Measurements from ENCODE around the gene HCN4. TPM values are rescaled to one million over a fixed set of nuclear protein-coding genes. Genes with fewer than 3 reads are reported as not detected.

Gene HCN4
- total and polyA plus RNA-seq, 8 donors, result 0.09 to 1.1 (median 0.28) TPM

DNA sequence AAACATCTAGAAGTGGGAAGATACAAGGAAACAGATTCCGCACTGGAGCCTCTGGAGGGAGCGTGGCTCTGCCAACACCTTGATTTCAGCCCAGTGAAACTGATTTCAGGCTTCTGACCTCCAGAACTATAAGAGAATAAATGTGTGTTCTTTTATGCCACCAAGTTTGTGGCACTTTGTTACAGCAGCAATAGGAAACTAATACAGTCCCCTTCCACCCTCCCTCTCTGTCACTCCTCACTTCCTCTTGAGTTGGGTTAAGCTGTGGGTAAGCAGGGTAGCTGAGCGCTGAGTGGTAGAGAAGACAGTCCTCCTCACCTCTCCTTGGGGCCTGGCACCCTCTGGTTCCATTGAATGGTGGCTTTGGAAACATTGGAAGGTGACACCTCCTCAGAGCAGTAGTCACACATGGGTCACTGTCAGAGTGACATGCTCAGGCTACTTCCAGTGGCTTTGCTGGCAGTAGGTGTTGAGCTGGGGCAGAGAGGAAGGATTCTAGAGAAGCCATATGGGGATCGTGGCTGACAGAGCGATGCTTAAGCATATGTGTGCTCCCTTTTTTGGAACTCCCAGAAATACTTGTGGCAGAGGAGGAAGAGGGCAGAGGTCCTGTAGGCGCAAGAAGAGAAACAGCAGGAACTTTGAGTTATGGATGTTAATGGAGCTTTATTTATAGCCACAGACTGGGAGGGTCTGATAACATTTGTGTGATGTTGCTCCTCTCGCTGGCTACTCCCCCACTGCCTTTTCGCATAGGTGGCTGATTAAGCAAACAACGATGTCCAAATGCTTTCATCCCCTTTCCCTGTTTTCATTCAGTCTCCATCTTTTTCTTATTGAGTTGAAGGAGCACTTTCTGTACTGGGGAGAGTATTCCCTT, 14.8 kb upstream of the HCN4 start:
- ATAC-seq, result no peak
- Histone ChIP-seq H3K4me1 (no peaks in the 10 kb centered on the region), H3K4me3 (no peak overlapping the region), H3K36me3 (no peaks in the 10 kb centered on the region), H3K27ac (no peak overlapping the region), H3K9me3 (no peaks in the 10 kb centered on the region), H3K27me3 (no peaks in the 10 kb centered on the region)
- TF ChIP-seq, protein P1, sequence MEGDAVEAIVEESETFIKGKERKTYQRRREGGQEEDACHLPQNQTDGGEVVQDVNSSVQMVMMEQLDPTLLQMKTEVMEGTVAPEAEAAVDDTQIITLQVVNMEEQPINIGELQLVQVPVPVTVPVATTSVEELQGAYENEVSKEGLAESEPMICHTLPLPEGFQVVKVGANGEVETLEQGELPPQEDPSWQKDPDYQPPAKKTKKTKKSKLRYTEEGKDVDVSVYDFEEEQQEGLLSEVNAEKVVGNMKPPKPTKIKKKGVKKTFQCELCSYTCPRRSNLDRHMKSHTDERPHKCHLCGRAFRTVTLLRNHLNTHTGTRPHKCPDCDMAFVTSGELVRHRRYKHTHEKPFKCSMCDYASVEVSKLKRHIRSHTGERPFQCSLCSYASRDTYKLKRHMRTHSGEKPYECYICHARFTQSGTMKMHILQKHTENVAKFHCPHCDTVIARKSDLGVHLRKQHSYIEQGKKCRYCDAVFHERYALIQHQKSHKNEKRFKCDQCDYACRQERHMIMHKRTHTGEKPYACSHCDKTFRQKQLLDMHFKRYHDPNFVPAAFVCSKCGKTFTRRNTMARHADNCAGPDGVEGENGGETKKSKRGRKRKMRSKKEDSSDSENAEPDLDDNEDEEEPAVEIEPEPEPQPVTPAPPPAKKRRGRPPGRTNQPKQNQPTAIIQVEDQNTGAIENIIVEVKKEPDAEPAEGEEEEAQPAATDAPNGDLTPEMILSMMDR (IDR thresholded peaks at IDR 0.05), result no peak
- 71 to 79% methylated on average over 9 of the region's 9 CpGs for WGBS, 2 donors
- no peak for FAIRE-seq
- intact Hi-C loops (cut with DNase I), result no loop called here
- DNase-seq, result no peak

DNA sequence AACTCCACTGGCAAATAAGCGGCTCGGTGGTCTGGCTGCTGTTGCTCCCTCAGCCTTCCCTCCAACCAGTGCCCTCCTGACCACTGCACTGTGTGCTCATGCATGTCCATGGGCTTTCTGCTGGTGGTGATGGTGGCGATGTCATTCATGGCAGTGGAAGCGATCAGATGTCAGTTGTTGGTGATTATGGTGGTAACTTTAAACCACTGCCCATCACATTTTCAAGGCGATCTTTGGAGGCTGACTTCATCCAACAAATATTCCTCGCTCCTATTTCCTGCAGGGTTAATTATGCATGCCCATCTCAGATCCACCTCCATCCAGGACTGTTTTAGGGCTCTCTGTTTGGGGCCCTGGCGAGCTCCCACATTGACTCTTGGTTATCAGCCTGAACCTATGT, 13.4 kb upstream of the HCN4 start:
- no peak overlapping the region for H3K27ac ChIP-seq
- H3K4me3 ChIP-seq, result no peak overlapping the region
- ATAC-seq (no peak), FAIRE-seq (no peak), DNase-seq (no peak)
- intact Hi-C loops (cut with DNase I), result no loop called here
- H3K4me1 ChIP-seq, result no peaks in the 10 kb centered on the region
- WGBS, 2 donors, result 72 to 85% methylated on average over 7 of the region's 7 CpGs
- H3K27me3 ChIP-seq, result no peaks in the 10 kb centered on the region
- H3K9me3 ChIP-seq, result no peaks in the 10 kb centered on the region
- H3K36me3 ChIP-seq, result no peaks in the 10 kb centered on the region
- TF ChIP-seq, protein P1 (IDR thresholded peaks at IDR 0.05), result no peak

DNA sequence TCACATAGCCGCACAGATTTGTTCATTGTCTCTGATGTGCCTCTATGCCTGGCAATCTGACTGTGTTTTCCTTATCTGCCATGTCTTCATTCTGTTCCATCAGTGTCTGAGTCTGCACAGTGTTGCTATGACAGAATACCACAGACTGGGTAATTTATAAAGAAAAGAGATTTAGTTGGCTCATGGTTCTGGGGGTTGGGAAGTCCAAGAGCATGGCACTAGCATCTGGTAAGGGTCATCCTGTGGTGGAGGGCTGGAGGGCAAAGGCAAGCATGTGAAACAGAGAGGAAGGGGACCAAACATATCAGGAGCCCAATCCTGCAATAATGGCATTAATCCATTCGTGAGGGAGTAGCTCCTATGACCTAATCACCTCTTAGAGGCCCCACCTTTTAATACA, 11.9 kb upstream of the HCN4 start:
- TF ChIP-seq, protein P1 (IDR thresholded peaks at IDR 0.05), result no peak
- Histone ChIP-seq H3K9me3 (no peaks in the 10 kb centered on the region), H3K27ac (no peak overlapping the region), H3K27me3 (no peaks in the 10 kb centered on the region), H3K4me3 (no peak overlapping the region), H3K4me1 (no peaks in the 10 kb centered on the region), H3K36me3 (no peaks in the 10 kb centered on the region)
- no peak for FAIRE-seq
- WGBS, 2 donors, result 63 to 78% methylated on average over 2 of the region's 2 CpGs
- intact Hi-C loops (cut with DNase I), result no loop called here
- DNase-seq, result no peak
- ATAC-seq, result no peak

DNA sequence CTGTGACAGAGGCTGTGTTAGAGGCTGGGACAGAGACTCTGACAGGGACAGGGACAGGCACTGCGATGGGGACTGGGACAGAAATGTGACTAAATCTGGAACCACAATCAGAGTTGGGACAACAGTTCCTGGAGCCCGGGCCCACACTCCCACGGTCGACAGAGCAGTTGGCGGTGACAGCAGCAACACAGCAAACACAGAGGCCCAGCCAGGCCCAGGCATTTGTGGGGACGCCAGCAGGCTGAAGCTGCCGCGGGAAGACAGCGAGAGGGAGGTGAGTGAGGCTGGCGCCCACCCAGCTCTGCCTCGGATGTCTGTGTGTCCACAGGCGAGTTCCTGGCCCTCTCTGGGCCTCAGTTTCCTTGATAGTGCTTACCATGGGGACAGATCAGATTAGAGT, 9.3 kb upstream of the HCN4 start:
- Histone ChIP-seq H3K27me3 (no peaks in the 10 kb centered on the region), H3K4me3 (no peak overlapping the region), H3K36me3 (no peaks in the 10 kb centered on the region), H3K9me3 (no peaks in the 10 kb centered on the region), H3K4me1 (no peaks in the 10 kb centered on the region), H3K27ac (no peak overlapping the region)
- TF ChIP-seq, protein P1 (IDR thresholded peaks at IDR 0.05), result no peak
- DNase-seq (no peak), FAIRE-seq (no peak), ATAC-seq (no peak)
- WGBS, 2 donors, result 58 to 61% methylated on average over 12 of the region's 12 CpGs
- intact Hi-C loops (cut with DNase I), result no loop called here

DNA sequence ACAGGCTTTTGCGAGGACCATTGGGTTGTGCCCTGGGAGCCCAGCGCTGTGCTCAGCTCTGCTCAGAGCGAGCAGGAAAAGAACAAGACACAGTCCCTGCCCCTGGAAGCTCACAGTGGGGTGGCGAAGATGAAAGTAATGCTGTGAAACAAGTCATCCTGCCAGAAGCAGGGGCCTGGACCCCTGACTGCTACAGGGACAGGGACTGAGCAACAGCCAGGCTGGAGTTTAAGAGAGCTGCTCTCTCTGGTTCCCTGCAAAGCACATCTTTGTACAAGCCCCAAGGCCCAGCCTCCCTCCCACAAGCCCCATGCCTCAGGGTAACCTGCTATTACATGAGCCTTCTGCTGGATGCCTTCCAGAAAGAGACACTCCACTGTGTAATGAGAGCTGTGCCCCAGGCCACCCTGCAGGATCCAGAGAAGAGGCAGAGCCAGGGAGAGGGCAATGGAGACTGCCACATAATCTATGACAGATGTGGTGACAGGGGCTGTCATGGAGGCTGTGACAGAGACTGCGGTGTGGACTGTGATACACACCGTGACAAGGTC, 7.1 kb upstream of the HCN4 start:
- DNase-seq (no peak), FAIRE-seq (no peak), ATAC-seq (no peak)
- Histone ChIP-seq H3K27ac (no peak overlapping the region), H3K4me1 (no peaks in the 10 kb centered on the region), H3K4me3 (no peak overlapping the region), H3K9me3 (no peaks in the 10 kb centered on the region), H3K27me3 (no peaks in the 10 kb centered on the region), H3K36me3 (no peaks in the 10 kb centered on the region)
- WGBS, 2 donors, result 80 to 86% methylated on average over 6 of the region's 6 CpGs
- TF ChIP-seq, protein P1 (IDR thresholded peaks at IDR 0.05), result no peak
- intact Hi-C loops (cut with DNase I), result no loop called here
